ENCODE measurements around the gene MGMT. TPM values are rescaled to one million over a fixed set of nuclear protein-coding genes. Genes with fewer than 3 reads are reported as not detected.

The MGMT gene
- total RNA-seq, 1 donor from 2014 or later, result 51.4 TPM

GRCh38 chr10:129709627-129710509, 242.8 kb downstream of the MGMT start:
- no peak overlapping the region for H3K4me3 ChIP-seq (ENCODE audit: low read depth, low read length)
- no peak for TF ChIP-seq CTCF (conservative IDR thresholded peaks at IDR 0.05; ENCODE audit: low read depth, low read length)
- no peak for DNase-seq (ENCODE audit: low read depth)

DNA sequence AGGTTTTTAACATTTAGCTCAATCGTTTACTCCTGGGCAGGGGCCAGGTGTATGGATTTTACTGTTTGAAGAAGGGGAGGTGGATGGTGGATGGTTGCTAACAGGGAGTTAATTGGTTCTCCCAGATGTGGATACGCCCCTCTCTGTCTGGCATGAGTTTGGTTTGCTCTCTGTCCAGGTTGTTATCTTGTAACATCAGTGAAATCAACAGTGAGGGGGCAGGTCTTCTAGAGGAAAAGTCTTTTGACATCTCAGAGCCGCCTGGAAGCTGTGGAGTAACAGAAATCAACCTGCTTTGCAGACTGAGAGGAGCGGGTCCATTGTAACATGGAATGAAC, 243.4 kb downstream of the MGMT start:
- no peak for TF ChIP-seq CTCF (conservative IDR thresholded peaks at IDR 0.05; ENCODE audit: low read depth, low read length)
- no peak for DNase-seq (ENCODE audit: low read depth)
- no peak overlapping the region for H3K4me3 ChIP-seq (ENCODE audit: low read depth, low read length)

DNA sequence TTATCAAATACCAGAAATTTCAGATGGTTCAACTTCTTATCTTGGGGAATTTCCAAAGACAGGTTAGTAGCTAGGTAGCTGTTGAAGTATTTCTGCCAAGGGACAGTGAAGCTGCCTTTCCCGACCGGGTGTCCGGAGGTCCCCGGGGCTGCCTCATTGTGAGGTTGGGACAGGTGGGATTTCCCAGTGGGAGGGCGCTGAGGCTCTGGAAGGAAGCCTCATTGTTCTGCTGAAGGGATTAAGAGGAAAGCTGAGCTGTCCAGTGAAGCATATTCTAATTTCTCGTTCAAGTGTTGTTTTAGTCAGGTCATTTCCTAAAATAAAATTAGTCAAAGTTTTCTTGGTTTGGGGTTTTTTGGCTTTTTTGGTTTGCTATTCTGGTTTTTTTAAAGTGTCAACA, 244.2 kb downstream of the MGMT start:
- no peak overlapping the region for H3K4me3 ChIP-seq (ENCODE audit: low read depth, low read length)
- no peak for DNase-seq (ENCODE audit: low read depth)
- TF ChIP-seq CTCF (conservative IDR thresholded peaks at IDR 0.05; ENCODE audit: low read depth, low read length), result no peak

GRCh38 chr10:129712000-129712399, 245.0 kb downstream of the MGMT start:
- TF ChIP-seq CTCF (conservative IDR thresholded peaks at IDR 0.05; ENCODE audit: low read depth, low read length), result no peak
- H3K4me3 ChIP-seq (ENCODE audit: low read depth, low read length), result no peak overlapping the region
- DNase-seq (ENCODE audit: low read depth), result no peak

- TF ChIP-seq CTCF (conservative IDR thresholded peaks at IDR 0.05; ENCODE audit: low read depth, low read length), result no peak
- H3K4me3 ChIP-seq (ENCODE audit: low read depth, low read length), result no peak overlapping the region
- no peak for DNase-seq (ENCODE audit: low read depth)
Measured at GRCh38 chr10:129713659-129714265, 246.7 kb downstream of the MGMT start.

- no peak for TF ChIP-seq CTCF (conservative IDR thresholded peaks at IDR 0.05; ENCODE audit: low read depth, low read length)
Measured at GRCh38 chr10:129715805-129716204, 248.8 kb downstream of the MGMT start.

More at GRCh38 chr10:129715805-129716204, 248.8 kb downstream of the MGMT start:
- DNase-seq (ENCODE audit: low read depth), result no peak
- H3K4me3 ChIP-seq (ENCODE audit: low read depth, low read length), result no peak overlapping the region

All from epithelial cell of proximal tubule (primary cell).